Neuronal stem cell (in vitro differentiated cells): Measurements from ENCODE around the gene CSRP1.

Experiments
- DNase-seq: peaks from one replicate; pipeline ENCODE4 v3.0.0-alpha.2; 2013; ENCODE audit warnings: low spot score
- H2AFZ ChIP-seq: one replicate; pipeline ENCODE4 v1.6.1; 2013; ENCODE audit warnings: mild to moderate bottlenecking, low read length, inconsistent platforms
- H2AK5ac ChIP-seq: 2 replicates; pipeline ENCODE4 v1.6.1; 2013; ENCODE audit warnings: low read depth, mild to moderate bottlenecking, inconsistent platforms, low read length, moderate library complexity, mixed read lengths
- H2BK120ac ChIP-seq: 2 replicates; pipeline ENCODE4 v1.6.1; 2013; ENCODE audit warnings: low read depth, mild to moderate bottlenecking, inconsistent platforms, low read length, moderate library complexity, mixed read lengths
- H2BK12ac ChIP-seq: one replicate; pipeline ENCODE4 v1.6.1; 2013; ENCODE audit warnings: low read length, inconsistent platforms
- H2BK15ac ChIP-seq: 2 replicates; pipeline ENCODE4 v1.6.1; 2013; ENCODE audit warnings: mild to moderate bottlenecking, low read length, inconsistent platforms, mixed read lengths
- H2BK5ac ChIP-seq: one replicate; pipeline ENCODE4 v1.6.1; 2013; ENCODE audit warnings: inconsistent platforms, mild to moderate bottlenecking, low read length, moderate library complexity
- H3K14ac ChIP-seq: one replicate; pipeline ENCODE4 v1.6.1; 2013; ENCODE audit warnings: low read length, inconsistent platforms
- H3K18ac ChIP-seq: 2 replicates; pipeline ENCODE4 v1.6.1; 2013; ENCODE audit warnings: low read length, inconsistent platforms
- H3K23ac ChIP-seq: 2 replicates; pipeline ENCODE4 v1.6.1; 2013; ENCODE audit warnings: low read depth, mild to moderate bottlenecking, mixed read lengths, low read length, inconsistent platforms; ENCODE audit not compliant: poor library complexity
- H3K27ac ChIP-seq: replicated peaks from 3 replicates; pipeline ENCODE4 v1.5.1; 2013; ENCODE audit warnings: low read length, inconsistent platforms
- H3K27me3 ChIP-seq, 3 experiments: 2 replicates each; pipeline ENCODE4 v1.6.1; 2013; ENCODE audit warnings: low read length in 3 of 3, mild to moderate bottlenecking in 2 of 3, inconsistent platforms in 1 of 3, low read depth in 1 of 3, mixed read lengths in 1 of 3, moderate library complexity in 1 of 3; ENCODE audit not compliant: control insufficient read depth in 3 of 3, insufficient read depth in 3 of 3
- H3K36me3 ChIP-seq, 2 donors: replicated peaks in 1 of 2; 2 replicates each; pipeline ENCODE4 v1.6.1; 2013; ENCODE audit warnings: low read length in 2 of 2; ENCODE audit not compliant: control insufficient read depth in 2 of 2, insufficient read depth in 2 of 2
- H3K4ac ChIP-seq: 2 replicates; pipeline ENCODE4 v1.6.1; 2013; ENCODE audit warnings: inconsistent platforms, mild to moderate bottlenecking, low read length, moderate library complexity
- H3K4me1 ChIP-seq, 2 donors: 1 replicate in 1 of 2; 2 replicates in 1 of 2; pipeline ENCODE4 v1.6.1; 2013; ENCODE audit warnings: low read length in 2 of 2, low read depth in 1 of 2; ENCODE audit not compliant: control insufficient read depth in 2 of 2, insufficient read depth in 1 of 2
- H3K4me2 ChIP-seq: one replicate; pipeline ENCODE4 v1.6.1; 2013; ENCODE audit warnings: mild to moderate bottlenecking, low read length, inconsistent platforms; ENCODE audit not compliant: insufficient read depth, poor library complexity, severe bottlenecking
- H3K4me3 ChIP-seq, 2 donors: 2 replicates each; pipeline ENCODE4 v1.5.1; 2013; ENCODE audit warnings: low read length in 2 of 2, mild to moderate bottlenecking in 2 of 2, inconsistent platforms in 1 of 2, moderate library complexity in 1 of 2
- H3K79me1 ChIP-seq: one replicate; pipeline ENCODE4 v1.6.1; 2013; ENCODE audit warnings: low read depth, mild to moderate bottlenecking, inconsistent platforms, low read length, moderate library complexity
- H3K9ac ChIP-seq: one replicate; pipeline ENCODE4 v1.6.1; 2013; ENCODE audit warnings: mild to moderate bottlenecking, low read depth, low read length, inconsistent platforms; ENCODE audit not compliant: poor library complexity
- H3K9me3 ChIP-seq, 2 donors: replicated peaks in 1 of 2; 2 replicates each; pipeline versions ENCODE3 to v1.6.1; 2013; ENCODE audit warnings: low read length in 2 of 2, mild to moderate bottlenecking in 2 of 2, inconsistent platforms in 1 of 2, low read depth in 1 of 2, mixed read lengths in 1 of 2, moderate library complexity in 1 of 2; ENCODE audit not compliant: control insufficient read depth in 2 of 2, insufficient read depth in 1 of 2
- H4K8ac ChIP-seq: one replicate; pipeline ENCODE4 v1.6.1; 2013; ENCODE audit warnings: low read depth, mild to moderate bottlenecking, inconsistent platforms, low read length, moderate library complexity
- H4K91ac ChIP-seq: one replicate; pipeline ENCODE4 v1.6.1; 2013; ENCODE audit warnings: low read length, low read depth, mild to moderate bottlenecking, inconsistent platforms; ENCODE audit not compliant: poor library complexity
- WGBS, 2 donors: extraction: QIAGEN DNeasy Blood & Tissue Kit; methylation state at CpG; one replicate each; pipeline ENCODE4 v1.1.7; 2013; ENCODE audit warnings: missing lambda C conversion rate in 2 of 2, mixed read lengths in 1 of 2; ENCODE audit not compliant: insufficient read length in 2 of 2, insufficient replicate concordance in 1 of 2; ENCODE audit errors: extremely low coverage in 2 of 2; 5-methylcytosine and 5-hydroxymethylcytosine counted together

Gene CSRP1

DNA sequence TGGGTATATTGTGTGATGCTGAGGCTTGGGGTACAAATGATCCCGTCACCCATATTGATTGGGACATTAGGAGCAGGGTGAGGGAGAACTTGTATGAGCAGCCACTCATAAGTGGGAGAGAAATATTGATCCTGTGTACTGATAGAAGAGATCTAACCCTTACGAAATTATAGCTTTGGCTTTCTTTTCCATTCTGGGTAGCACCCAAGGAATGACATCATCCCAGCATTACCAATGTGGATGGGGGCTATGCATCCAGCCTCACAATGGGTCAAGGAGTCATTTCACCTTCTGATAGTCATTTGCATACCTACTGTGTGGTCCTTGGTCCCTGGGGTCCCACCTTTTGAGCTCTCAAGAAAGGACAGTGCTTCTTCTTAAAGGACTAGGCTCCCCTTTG lies 30.1 kb upstream of the CSRP1 start:
- peaks cover 3 to 77% (median 25%) of the 10 kb centered on the region in 3 experiments for H3K27me3 ChIP-seq
- no peak overlapping the region for H2BK12ac ChIP-seq
- no peak overlapping the region for H3K18ac ChIP-seq
- no peak overlapping the region for H4K8ac ChIP-seq
- no peak overlapping the region for H2BK15ac ChIP-seq
- no peak overlapping the region for H3K23ac ChIP-seq
- no peak overlapping the region for H2AFZ ChIP-seq
- H3K9me3 ChIP-seq = no peaks in the 10 kb centered on the region
- H3K4ac ChIP-seq = no peak overlapping the region
- H3K14ac ChIP-seq = no peak overlapping the region
- H3K4me1 ChIP-seq = peaks cover 12% of the 10 kb centered on the region in 2 donors
- DNase-seq = no peak
- no peak overlapping the region for H3K4me3 ChIP-seq
- H3K4me2 ChIP-seq = no peak overlapping the region
- H2BK120ac ChIP-seq = no peak overlapping the region
- no peak overlapping the region for H2AK5ac ChIP-seq
- H3K9ac ChIP-seq = no peak overlapping the region
- H4K91ac ChIP-seq = no peak overlapping the region
- no peaks in the 10 kb centered on the region for H3K36me3 ChIP-seq
- no CpG with 5 or more reads among the region's 2 CpGs for WGBS, 2 donors
- no peaks in the 10 kb centered on the region for H3K79me1 ChIP-seq
- H2BK5ac ChIP-seq = no peak overlapping the region
- H3K27ac ChIP-seq = no peak overlapping the region

DNA sequence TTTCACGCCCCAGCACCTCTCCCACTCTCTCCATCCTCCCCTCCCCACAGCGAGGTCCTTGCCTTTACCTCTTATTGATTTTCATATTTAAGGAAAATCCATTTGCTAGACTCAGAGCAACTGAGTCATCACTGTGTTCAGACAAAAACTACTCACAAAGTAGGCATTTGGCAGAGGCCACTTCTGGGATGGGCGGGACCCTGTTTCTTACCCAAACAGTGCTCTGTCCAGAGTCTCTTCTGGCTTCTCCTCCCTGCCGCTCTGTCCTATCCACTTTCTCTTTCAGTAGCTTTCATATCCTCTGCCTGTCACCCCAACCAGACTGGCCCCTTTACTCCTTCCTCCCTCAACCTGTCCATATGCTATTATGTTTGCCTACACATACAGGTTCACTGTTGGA lies 29.6 kb upstream of the CSRP1 start:
- no peak overlapping the region for H2BK12ac ChIP-seq
- H3K4ac ChIP-seq = no peak overlapping the region
- H3K4me2 ChIP-seq = no peak overlapping the region
- H4K8ac ChIP-seq = no peak overlapping the region
- no peak overlapping the region for H3K9ac ChIP-seq
- no peak overlapping the region for H2BK15ac ChIP-seq
- H3K27ac ChIP-seq = no peak overlapping the region
- H2AK5ac ChIP-seq = no peak overlapping the region
- H3K79me1 ChIP-seq = no peaks in the 10 kb centered on the region
- no peak overlapping the region for H4K91ac ChIP-seq
- no peak overlapping the region for H2AFZ ChIP-seq
- peaks cover 3 to 77% (median 25%) of the 10 kb centered on the region in 3 experiments for H3K27me3 ChIP-seq
- no peak overlapping the region for H2BK5ac ChIP-seq
- no peak overlapping the region for H3K23ac ChIP-seq
- H2BK120ac ChIP-seq = no peak overlapping the region
- H3K4me3 ChIP-seq = no peak overlapping the region
- H3K4me1 ChIP-seq = peaks cover 16% of the 10 kb centered on the region in 2 donors
- no peak for DNase-seq
- H3K14ac ChIP-seq = no peak overlapping the region
- no peak overlapping the region for H3K18ac ChIP-seq
- H3K36me3 ChIP-seq = no peaks in the 10 kb centered on the region
- 100% methylated on average over 1 of the region's 4 CpGs; no CpG with 5 or more reads in 1 of the 2 donors for WGBS, 2 donors
- H3K9me3 ChIP-seq = no peaks in the 10 kb centered on the region

DNA sequence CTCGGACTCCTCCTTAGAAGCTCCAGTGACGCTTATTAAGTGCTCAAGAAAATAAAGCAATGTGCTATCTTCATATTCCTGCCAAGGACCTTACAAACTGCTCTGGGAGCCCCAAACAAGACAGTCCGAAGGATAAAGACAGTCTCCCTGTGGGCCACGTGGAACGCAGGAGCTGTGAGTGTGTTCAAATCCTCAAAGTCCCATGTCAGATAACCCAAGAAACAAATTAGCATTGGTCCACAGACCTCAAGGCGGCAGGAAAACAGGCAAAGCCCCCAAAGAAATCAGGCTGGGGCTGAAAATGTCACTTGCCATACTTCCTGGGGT lies 29.0 kb upstream of the CSRP1 start:
- H3K4me1 ChIP-seq = peaks cover 18 to 23% of the 10 kb centered on the region in 2 donors

DNA sequence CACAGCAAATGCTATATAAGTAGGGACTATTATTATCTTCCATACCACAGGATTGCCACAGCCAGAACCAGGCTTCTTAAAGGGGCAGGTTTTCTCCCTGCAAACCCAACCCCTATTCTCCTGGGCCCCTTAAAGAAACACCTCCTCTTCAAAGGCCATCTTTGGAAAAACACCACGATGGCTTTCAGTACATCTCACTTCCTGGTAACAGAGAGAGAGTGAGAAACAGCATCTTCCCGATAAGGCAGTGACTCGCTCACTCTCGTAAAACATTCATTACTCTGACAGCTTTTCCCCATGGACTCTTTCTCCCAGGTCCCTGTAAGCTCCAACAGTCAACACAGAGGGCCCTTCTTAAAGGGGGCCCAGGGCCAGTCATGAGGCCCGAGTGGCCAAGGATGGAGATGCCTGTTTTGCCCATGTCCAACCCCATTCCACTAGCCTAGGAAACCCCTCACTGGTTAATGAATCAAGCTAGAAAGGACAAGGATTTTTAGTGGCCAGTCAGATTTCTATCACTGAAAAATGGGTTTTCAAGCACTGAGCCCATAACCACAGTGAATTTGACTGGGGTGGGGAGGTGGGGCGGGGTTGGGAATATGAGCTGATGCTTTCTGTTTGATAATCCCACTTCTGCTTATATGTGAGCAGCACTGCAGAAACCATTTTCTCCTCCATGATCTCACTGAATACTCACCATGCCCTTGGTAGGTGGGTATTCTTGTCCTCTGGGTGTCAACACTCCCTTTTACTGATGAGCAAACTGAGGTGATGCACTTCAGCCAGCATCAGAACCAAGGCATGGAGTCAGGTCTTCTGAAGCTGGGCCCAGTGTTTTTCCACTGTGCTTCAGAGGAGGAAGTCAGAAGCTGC lies 28.4 kb upstream of the CSRP1 start:
- H2BK120ac ChIP-seq = no peak overlapping the region
- no peak overlapping the region for H4K91ac ChIP-seq
- no peak overlapping the region for H3K4me3 ChIP-seq
- no peaks in the 10 kb centered on the region for H3K36me3 ChIP-seq
- H3K27ac ChIP-seq = no peak overlapping the region
- no peak overlapping the region for H3K4ac ChIP-seq
- WGBS, 2 donors = no CpG with 5 or more reads among the region's 6 CpGs
- H4K8ac ChIP-seq = no peak overlapping the region
- H2BK5ac ChIP-seq = no peak overlapping the region
- H3K4me2 ChIP-seq = no peak overlapping the region
- H2BK15ac ChIP-seq = no peak overlapping the region
- peak overlapping the region; percentile 7 for H2AFZ ChIP-seq
- H3K14ac ChIP-seq = no peak overlapping the region
- H3K18ac ChIP-seq = no peak overlapping the region
- H2AK5ac ChIP-seq = no peak overlapping the region
- no peaks in the 10 kb centered on the region for H3K79me1 ChIP-seq
- H3K9me3 ChIP-seq = no peaks in the 10 kb centered on the region
- H3K27me3 ChIP-seq = peaks cover 3 to 68% (median 14%) of the 10 kb centered on the region in 3 experiments
- H3K9ac ChIP-seq = no peak overlapping the region
- peaks cover 18 to 23% of the 10 kb centered on the region in 2 donors for H3K4me1 ChIP-seq
- DNase-seq = no peak
- no peak overlapping the region for H2BK12ac ChIP-seq
- no peak overlapping the region for H3K23ac ChIP-seq

More for the DNA sequence above, 29.0 kb upstream of the CSRP1 start:
- no peak overlapping the region for H2AFZ ChIP-seq
- H4K8ac ChIP-seq = no peak overlapping the region
- H3K9ac ChIP-seq = no peak overlapping the region
- no peak for DNase-seq
- no peak overlapping the region for H2BK120ac ChIP-seq
- no peak overlapping the region for H2BK5ac ChIP-seq
- H3K27me3 ChIP-seq = peaks cover 3 to 74% (median 20%) of the 10 kb centered on the region in 3 experiments
- H3K23ac ChIP-seq = no peak overlapping the region
- no peak overlapping the region for H2BK12ac ChIP-seq
- H3K27ac ChIP-seq = no peak overlapping the region
- no peaks in the 10 kb centered on the region for H3K9me3 ChIP-seq
- H2AK5ac ChIP-seq = no peak overlapping the region
- H2BK15ac ChIP-seq = no peak overlapping the region
- H3K14ac ChIP-seq = no peak overlapping the region
- no peak overlapping the region for H3K18ac ChIP-seq
- no CpG with 5 or more reads among the region's 6 CpGs for WGBS, 2 donors
- no peak overlapping the region for H4K91ac ChIP-seq
- no peak overlapping the region for H3K4me2 ChIP-seq
- H3K36me3 ChIP-seq = no peaks in the 10 kb centered on the region
- H3K4ac ChIP-seq = no peak overlapping the region
- H3K79me1 ChIP-seq = no peaks in the 10 kb centered on the region
- H3K4me3 ChIP-seq = no peak overlapping the region
